ENCODE measurements around the gene RNF43. TPM values are rescaled to one million over a fixed set of nuclear protein-coding genes. Genes with fewer than 3 reads are reported as not detected.

Gene RNF43
- total and polyA plus RNA-seq, 7 donors = 0.14 to 19.3 (median 3.4) TPM; not detected in 1

GRCh38 chr17:58377093-58377601 is 40.2 kb downstream of the RNF43 start:
- 16 to 73% methylated on average over 3 of the region's 3 CpGs for WGBS, 2 donors

DNA sequence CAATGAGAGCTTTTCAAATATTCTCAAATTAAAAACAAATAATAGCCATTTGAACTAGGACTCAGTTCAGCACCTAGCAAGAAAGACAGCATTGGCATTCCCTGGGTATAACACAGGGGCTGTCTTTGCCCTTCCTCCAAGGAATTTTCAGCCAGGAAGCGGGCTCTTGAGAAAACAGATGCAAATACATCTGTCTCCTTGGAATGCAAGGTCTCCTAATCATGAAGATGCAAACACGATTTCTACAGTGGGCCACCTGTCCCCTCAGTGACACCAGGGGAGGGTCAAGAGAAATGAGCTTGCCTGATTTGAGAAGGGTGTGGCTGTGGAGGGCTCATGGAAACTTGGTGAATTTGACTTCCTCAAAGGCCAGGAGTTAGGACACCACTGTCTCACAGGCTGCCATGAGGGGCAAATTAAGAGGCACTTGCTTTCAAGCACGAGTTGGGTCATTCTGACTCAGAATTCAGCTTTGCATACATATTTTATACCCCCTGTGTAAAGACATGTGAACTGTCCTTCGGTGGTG is 40.8 kb downstream of the RNF43 start:
- intact Hi-C loops (cut with DNase I) = no loop called here
- Histone ChIP-seq H3K4me1 (no peaks in the 10 kb centered on the region), H3K36me3 (no peaks in the 10 kb centered on the region), H3K27me3 (no peaks in the 10 kb centered on the region), H3K9me3 (no peaks in the 10 kb centered on the region), H3K27ac (no peak overlapping the region), H3K4me3 (no peak overlapping the region)
- no peak for DNase-seq
- WGBS, 2 donors = 26 to 68% methylated on average over 4 of the region's 4 CpGs
- TF ChIP-seq POLR2AphosphoS5 (IDR thresholded peaks at IDR 0.05) (no peak), EP300 (IDR thresholded peaks at IDR 0.05) (no peak), CTCF (IDR thresholded peaks at IDR 0.05) (no peak), POLR2A (IDR thresholded peaks at IDR 0.05) (no peak)

More at GRCh38 chr17:58377093-58377601, 40.2 kb downstream of the RNF43 start:
- Histone ChIP-seq H3K9me3 (no peaks in the 10 kb centered on the region), H3K27ac (no peak overlapping the region), H3K36me3 (no peaks in the 10 kb centered on the region), H3K4me1 (no peaks in the 10 kb centered on the region), H3K4me3 (no peak overlapping the region), H3K27me3 (no peaks in the 10 kb centered on the region)
- intact Hi-C loops (cut with DNase I) = no loop called here
- TF ChIP-seq POLR2A (IDR thresholded peaks at IDR 0.05) = no peak
- DNase-seq = no peak

DNA sequence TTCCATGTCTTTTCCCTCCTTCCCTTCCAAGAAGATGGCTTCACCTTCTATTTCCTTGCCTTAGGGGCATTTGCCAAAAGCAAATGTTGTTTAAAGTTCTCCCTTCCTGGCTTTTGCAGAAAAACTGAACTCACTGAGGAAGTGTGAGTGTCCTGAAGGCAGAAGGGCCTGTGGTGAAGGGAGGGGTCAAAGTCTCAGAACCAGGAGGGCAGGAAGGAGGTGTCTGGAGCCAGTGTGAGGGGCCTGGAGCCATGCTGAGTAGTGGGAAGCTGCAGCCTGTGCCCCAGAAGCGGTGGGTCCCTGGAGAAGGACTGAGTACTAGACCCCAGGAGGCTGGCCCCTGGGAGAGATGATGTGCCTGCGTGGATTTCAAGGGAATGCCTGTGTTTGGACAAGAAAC is 41.5 kb downstream of the RNF43 start:
- H3K27me3 ChIP-seq = no peaks in the 10 kb centered on the region
- H3K36me3 ChIP-seq = no peaks in the 10 kb centered on the region
- H3K27ac ChIP-seq = no peak overlapping the region
- TF ChIP-seq CTCF (IDR thresholded peaks at IDR 0.05) = no peak
- TF ChIP-seq EP300 (IDR thresholded peaks at IDR 0.05) = no peak
- no peak for TF ChIP-seq POLR2A (IDR thresholded peaks at IDR 0.05)
- no peak for TF ChIP-seq POLR2AphosphoS5 (IDR thresholded peaks at IDR 0.05)
- intact Hi-C loops (cut with DNase I) = no loop called here
- H3K4me3 ChIP-seq = no peak overlapping the region
- no peaks in the 10 kb centered on the region for H3K4me1 ChIP-seq
- no peak for DNase-seq
- WGBS, 2 donors = 53 to 72% methylated on average over 2 of the region's 2 CpGs
- no peaks in the 10 kb centered on the region for H3K9me3 ChIP-seq

DNA sequence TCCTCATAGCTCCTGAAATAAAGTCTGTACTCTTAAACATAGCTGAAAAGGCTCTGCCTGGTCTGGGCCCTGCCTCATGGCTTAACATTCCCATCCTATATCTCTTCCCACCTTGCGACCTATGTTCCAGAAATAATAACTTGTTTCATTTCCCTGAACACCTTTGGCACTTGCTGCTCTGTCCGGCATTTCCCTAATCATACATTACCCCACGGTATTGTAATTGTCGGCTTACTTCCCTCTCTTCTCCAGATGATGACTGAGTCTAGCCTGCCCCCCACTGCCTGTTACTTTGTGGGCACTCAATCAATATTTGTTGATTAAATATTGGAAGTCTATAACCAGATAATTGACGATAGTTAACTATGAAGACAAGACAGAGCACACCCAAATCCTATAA is 42.1 kb downstream of the RNF43 start:
- Histone ChIP-seq H3K4me3 (no peak overlapping the region), H3K4me1 (no peaks in the 10 kb centered on the region), H3K27ac (no peak overlapping the region), H3K36me3 (no peaks in the 10 kb centered on the region), H3K9me3 (no peaks in the 10 kb centered on the region), H3K27me3 (no peaks in the 10 kb centered on the region)
- intact Hi-C loops (cut with DNase I) = no loop called here
- WGBS, 2 donors = 11 to 56% methylated on average over 5 of the region's 5 CpGs
- DNase-seq = no peak
- TF ChIP-seq CTCF (IDR thresholded peaks at IDR 0.05) (no peak), EP300 (IDR thresholded peaks at IDR 0.05) (no peak)

- 76 to 96% methylated on average over 1 of the region's 1 CpG for WGBS, 2 donors
- no peak for TF ChIP-seq POLR2AphosphoS5 (IDR thresholded peaks at IDR 0.05)
- no peak for TF ChIP-seq POLR2A (IDR thresholded peaks at IDR 0.05)
- no peak for TF ChIP-seq CTCF (IDR thresholded peaks at IDR 0.05)
- no peak for TF ChIP-seq EP300 (IDR thresholded peaks at IDR 0.05)
Measured at GRCh38 chr17:58373923-58374322, 43.4 kb downstream of the RNF43 start.

More at GRCh38 chr17:58373923-58374322, 43.4 kb downstream of the RNF43 start:
- Histone ChIP-seq H3K36me3 (no peaks in the 10 kb centered on the region), H3K27ac (no peak overlapping the region), H3K4me1 (no peaks in the 10 kb centered on the region), H3K27me3 (no peaks in the 10 kb centered on the region), H3K4me3 (no peak overlapping the region), H3K9me3 (no peaks in the 10 kb centered on the region)
- DNase-seq = no peak
- intact Hi-C loops (cut with DNase I) = no loop called here

Data from sigmoid colon (tissue), 7 donors.